Stimulated activated CD8-positive, alpha-beta memory T cell treated with anti-CD3 and anti-CD28 coated beads, Interleukin-15, amount 100 ng/mL, for 48 hours (primary cell): Measurements from ENCODE around the gene PCGF6.
A peak's percentile ranks its signal among the peaks of the same experiment; 100 is the strongest.
"Not testable (repeated sequence)": the region's sequence is repeated elsewhere in the genome, so short reads cannot be mapped to it uniquely, and the experiment has no call there.

Experiments
- DNase-seq, 2 donors: peaks; one replicate each; pipeline ENCODE4 v3.0.0-alpha.2; 2020; ENCODE audit warnings: low read depth in 2 of 2

The PCGF6 gene

GRCh38 chr10:103316087-103316486 lies 34.9 kb downstream of the PCGF6 start:
- no peak for DNase-seq

GRCh38 chr10:103310197-103310596 lies 40.7 kb downstream of the PCGF6 start:
- DNase-seq: no peak

GRCh38 chr10:103307594-103307993 lies 43.3 kb downstream of the PCGF6 start:
- DNase-seq: no peak

- no peak for DNase-seq
These were observed 55.4 kb downstream of the PCGF6 start for GRCh38 chr10:103295374-103296015.

GRCh38 chr10:103291588-103291987 lies 59.4 kb downstream of the PCGF6 start:
- DNase-seq: no peak

GRCh38 chr10:103287992-103288391 lies 62.9 kb downstream of the PCGF6 start:
- DNase-seq: no peak

GRCh38 chr10:103284170-103284569 lies 66.8 kb downstream of the PCGF6 start:
- no peak for DNase-seq

GRCh38 chr10:103282961-103283360 lies 68.0 kb downstream of the PCGF6 start:
- DNase-seq: no peak

- no peak for DNase-seq
These were observed 69.2 kb downstream of the PCGF6 start for GRCh38 chr10:103281753-103282152.

- no peak for DNase-seq
These were observed 70.4 kb downstream of the PCGF6 start for GRCh38 chr10:103280506-103280905.

GRCh38 chr10:103280031-103280430 lies 70.9 kb downstream of the PCGF6 start:
- no peak for DNase-seq

GRCh38 chr10:103278862-103279298 lies 72.1 kb downstream of the PCGF6 start:
- DNase-seq: no peak

- DNase-seq: no peak
These were observed 72.5 kb downstream of the PCGF6 start for GRCh38 chr10:103278537-103278823.

GRCh38 chr10:103277713-103278536 lies 73.0 kb downstream of the PCGF6 start:
- no peak for DNase-seq

- peak; percentile 15 to 23 for DNase-seq
These were observed 73.8 kb downstream of the PCGF6 start, which contains the start of gene INA for GRCh38 chr10:103276896-103277712. Gene INA, plus strand, starts transcription at chr10:103277138. Its CDS starts 74 bp downstream, at chr10:103277212.

GRCh38 chr10:103276251-103276895 lies 74.6 kb downstream of the PCGF6 start:
- DNase-seq: no peak

GRCh38 chr10:103273041-103273441 lies 77.9 kb downstream of the PCGF6 start:
- DNase-seq: no peak

GRCh38 chr10:103265717-103266329 lies 85.1 kb downstream of the PCGF6 start:
- DNase-seq: no peak

GRCh38 chr10:103262229-103262628 lies 88.7 kb downstream of the PCGF6 start:
- DNase-seq: no peak

GRCh38 chr10:103259989-103260388 lies 91.0 kb downstream of the PCGF6 start:
- DNase-seq: no peak

GRCh38 chr10:103258928-103259327 lies 92.0 kb downstream of the PCGF6 start:
- not testable (repeated sequence) for DNase-seq
